Retinal pigment epithelial cell (primary cell): Measurements from ENCODE around the gene TMEM200A.

ENCODE experiments used
- DNase-seq: peaks from one replicate; pipeline ENCODE4 v3.0.0-alpha.2; 2010; ENCODE audit warnings: low read depth
- H3K4me3 ChIP-seq: 2 replicates; pipeline ENCODE4 v1.5.1; 2011; ENCODE audit warnings: mild to moderate bottlenecking, low read length, control low read depth, moderate library complexity
- TF ChIP-seq, protein P1 (sequence below): conservative IDR thresholded peaks from 2 replicates; pipeline ENCODE4 v1.5.1; 2011; ENCODE audit warnings: low read depth, low read length, control low read depth, inconsistent platforms

TMEM200A gene

GRCh38 chr6:130385064-130385695, 19.4 kb downstream of the TMEM200A start:
- TF ChIP-seq, protein P1, sequence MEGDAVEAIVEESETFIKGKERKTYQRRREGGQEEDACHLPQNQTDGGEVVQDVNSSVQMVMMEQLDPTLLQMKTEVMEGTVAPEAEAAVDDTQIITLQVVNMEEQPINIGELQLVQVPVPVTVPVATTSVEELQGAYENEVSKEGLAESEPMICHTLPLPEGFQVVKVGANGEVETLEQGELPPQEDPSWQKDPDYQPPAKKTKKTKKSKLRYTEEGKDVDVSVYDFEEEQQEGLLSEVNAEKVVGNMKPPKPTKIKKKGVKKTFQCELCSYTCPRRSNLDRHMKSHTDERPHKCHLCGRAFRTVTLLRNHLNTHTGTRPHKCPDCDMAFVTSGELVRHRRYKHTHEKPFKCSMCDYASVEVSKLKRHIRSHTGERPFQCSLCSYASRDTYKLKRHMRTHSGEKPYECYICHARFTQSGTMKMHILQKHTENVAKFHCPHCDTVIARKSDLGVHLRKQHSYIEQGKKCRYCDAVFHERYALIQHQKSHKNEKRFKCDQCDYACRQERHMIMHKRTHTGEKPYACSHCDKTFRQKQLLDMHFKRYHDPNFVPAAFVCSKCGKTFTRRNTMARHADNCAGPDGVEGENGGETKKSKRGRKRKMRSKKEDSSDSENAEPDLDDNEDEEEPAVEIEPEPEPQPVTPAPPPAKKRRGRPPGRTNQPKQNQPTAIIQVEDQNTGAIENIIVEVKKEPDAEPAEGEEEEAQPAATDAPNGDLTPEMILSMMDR = no peak
- no peak for DNase-seq
- no peak overlapping the region for H3K4me3 ChIP-seq

DNA sequence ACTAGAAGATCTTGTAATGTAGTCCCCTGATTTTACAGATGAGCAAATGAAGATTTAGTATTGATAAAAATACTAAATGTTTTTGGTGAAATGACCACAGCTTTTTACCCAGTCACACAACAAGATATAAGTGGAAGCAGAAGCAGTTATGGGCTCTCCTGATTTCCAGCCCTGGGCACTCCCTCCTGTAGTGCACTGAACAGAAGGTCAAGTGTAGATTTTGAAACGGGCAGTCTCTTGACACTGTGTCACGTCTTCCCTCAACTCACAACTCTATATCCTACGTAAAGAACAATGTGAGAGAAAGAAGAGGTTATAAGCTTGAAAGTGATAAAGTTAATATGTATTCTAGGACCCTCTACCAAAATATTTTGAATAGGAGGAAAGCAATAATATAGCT, 23.3 kb downstream of the TMEM200A start:
- no peak for DNase-seq
- H3K4me3 ChIP-seq = no peak overlapping the region
- TF ChIP-seq, protein P1 = no peak

DNA sequence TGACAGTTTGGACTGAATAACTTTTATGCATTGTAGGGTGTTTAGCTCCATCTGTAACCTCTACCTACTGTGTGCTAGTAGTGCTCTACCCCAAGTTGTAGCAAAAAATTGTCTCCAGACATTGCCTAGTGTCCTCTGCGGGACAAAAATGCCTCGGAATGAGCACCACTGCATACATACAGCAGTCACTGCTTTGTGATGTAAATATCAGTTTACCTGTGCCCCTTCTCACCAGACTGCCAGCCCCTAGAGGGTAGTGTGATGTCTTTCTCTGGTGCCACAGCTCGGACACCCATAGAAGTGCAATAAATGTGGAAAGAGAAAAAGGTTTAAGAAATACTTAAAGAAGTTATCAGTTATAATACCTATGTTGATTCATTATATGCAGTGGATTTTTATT, 25.1 kb downstream of the TMEM200A start:
- DNase-seq = no peak
- H3K4me3 ChIP-seq = no peak overlapping the region
- TF ChIP-seq, protein P1 = no peak

- DNase-seq = no peak
- TF ChIP-seq, protein P1 = no peak
Observed at GRCh38 chr6:130393306-130393705, 27.5 kb downstream of the TMEM200A start.

GRCh38 chr6:130394246-130394645, 28.4 kb downstream of the TMEM200A start:
- no peak for DNase-seq
- H3K4me3 ChIP-seq = no peak overlapping the region
- TF ChIP-seq, protein P1 = no peak

More at GRCh38 chr6:130393306-130393705, 27.5 kb downstream of the TMEM200A start:
- H3K4me3 ChIP-seq = no peak overlapping the region

- H3K4me3 ChIP-seq = no peak overlapping the region
- TF ChIP-seq, protein P1 = no peak
- no peak for DNase-seq
Observed at GRCh38 chr6:130395164-130395563, 29.3 kb downstream of the TMEM200A start.

GRCh38 chr6:130396722-130397121, 30.9 kb downstream of the TMEM200A start:
- TF ChIP-seq, protein P1 = no peak
- no peak for DNase-seq
- H3K4me3 ChIP-seq = no peak overlapping the region
